Fibroblast of skin of scalp (primary cell): ENCODE data around the gene CMKLR1.

Source experiments
- DNase-seq: peaks from one replicate; pipeline ENCODE4 v3.0.0-alpha.2; 2013

Gene CMKLR1

GRCh38 chr12:108333898-108334699 lies 5.0 kb downstream of the CMKLR1 start:
- peak; percentile 29 for DNase-seq

DNA sequence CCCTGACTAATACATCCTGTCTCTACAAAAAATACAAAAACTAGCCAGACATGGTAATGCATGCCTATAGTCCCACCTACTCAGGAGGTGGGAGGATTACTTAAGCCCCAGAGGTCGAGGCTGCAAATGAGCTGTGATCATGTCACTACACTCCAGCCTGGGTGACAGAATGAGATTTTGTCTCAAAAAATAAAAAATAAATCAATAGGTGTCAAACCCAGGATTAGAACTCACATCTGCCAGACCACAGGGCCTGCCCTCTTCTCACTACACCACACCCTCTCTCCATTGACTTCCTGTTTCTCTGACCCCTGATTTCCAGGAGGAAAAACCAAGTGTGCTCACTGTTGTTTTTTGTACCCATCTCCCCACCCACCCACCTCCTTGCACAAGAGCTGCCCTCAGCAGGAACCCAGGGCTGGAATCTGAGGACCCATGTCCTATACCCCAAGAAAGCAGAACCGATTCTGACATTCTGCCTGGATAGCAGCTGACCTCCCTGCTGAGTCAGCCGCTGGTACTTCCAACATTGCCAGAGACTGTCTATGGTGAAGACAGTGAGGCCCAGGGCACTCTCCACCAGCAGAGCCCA lies 6.2 kb downstream of the CMKLR1 start:
- peak; percentile 18 for DNase-seq

- no peak for DNase-seq
These were observed 10.7 kb downstream of the CMKLR1 start for GRCh38 chr12:108328420-108328819.

DNA sequence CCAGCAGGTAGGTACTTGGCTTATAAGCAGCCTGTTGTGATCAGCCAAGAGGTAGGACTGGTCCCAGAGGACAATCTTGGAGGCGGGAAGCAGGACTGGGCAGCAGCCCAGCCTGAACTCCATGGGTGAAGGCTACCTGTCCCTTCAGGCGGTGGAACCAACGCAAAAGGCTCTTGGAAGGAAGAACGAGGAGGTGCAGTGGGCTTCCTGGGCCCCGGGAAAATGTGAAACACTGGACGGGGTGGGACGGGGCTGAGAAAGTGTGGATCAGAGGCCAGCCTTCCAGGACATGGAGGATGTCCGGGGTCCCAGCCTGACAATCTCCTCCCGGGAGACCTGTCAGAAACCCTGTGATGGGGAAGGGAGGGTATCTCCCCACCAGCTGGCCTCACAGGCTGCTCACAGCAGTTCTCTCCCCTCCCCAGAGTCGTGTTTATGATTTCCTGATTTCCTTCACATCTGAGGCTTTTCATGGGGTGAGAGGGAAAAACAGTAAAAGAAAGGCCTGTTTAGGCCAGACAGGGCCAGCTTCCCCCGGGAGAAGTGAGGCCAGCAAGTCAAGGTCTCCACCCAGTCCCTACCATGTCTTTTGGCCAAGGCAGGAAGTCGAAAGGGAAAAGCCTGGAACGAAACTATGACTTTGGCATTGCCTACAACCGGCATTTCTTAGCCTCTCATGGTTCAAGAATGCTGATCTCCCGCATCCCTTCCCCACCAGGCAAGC lies 11.3 kb downstream of the CMKLR1 start:
- DNase-seq = no peak

DNA sequence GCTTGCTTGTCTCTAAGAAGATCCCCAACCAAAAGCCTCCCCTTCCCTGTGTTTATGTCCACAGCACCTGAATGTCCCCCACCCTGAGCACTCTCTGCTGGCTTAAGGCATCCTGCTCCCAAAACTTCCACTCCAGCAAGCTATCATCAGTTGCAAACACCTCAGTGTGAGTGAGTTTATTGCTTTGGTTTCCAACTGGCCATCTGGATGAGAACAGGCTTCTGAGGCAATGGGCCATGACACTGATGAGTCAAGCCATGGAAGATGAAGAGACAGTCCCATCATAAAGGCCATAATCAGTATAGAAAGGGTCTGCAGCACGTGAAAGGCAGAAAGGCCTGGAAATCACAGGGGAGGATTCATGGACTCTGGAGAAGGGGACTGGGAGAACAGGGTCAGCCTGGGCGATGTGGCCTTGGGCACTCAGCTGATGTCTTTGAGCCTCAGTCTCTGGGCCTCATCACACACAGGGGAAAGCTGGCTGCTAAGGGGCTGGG lies 12.8 kb downstream of the CMKLR1 start:
- no peak for DNase-seq

GRCh38 chr12:108325549-108325948 lies 13.6 kb downstream of the CMKLR1 start:
- DNase-seq = no peak

GRCh38 chr12:108325018-108325358 lies 14.1 kb downstream of the CMKLR1 start:
- DNase-seq = no peak

DNA sequence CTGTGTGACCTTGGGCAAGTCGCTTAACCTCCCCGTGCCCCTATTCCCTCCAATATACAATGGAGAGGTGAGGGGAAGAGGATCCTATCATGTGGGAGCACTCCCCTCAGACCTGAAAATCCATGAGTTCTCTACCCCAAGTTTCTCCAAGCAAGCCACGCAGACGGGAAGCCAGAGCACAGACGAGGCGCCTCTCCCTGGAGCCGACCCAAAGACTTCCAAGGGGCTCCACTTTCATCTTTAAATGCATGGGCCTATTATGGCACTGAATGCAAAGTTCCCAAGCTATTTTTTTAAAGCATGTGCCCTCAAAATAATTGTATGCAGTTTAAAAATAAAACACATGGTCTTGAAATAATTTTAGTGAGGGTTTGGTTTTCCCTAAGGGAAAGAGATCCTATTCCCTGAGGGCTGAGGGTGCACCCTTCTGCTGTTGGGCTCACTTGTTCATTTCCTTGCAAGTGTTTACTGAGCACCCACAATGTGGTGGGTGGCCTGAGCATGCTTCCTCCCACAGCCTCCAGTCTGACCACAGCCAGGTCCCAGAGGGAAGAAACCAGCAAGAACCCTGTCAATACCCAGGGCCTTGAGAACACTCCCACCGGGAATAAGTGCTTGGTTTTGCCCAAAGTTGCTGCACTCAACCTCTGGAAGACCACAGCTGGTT lies 14.6 kb downstream of the CMKLR1 start:
- no peak for DNase-seq

DNA sequence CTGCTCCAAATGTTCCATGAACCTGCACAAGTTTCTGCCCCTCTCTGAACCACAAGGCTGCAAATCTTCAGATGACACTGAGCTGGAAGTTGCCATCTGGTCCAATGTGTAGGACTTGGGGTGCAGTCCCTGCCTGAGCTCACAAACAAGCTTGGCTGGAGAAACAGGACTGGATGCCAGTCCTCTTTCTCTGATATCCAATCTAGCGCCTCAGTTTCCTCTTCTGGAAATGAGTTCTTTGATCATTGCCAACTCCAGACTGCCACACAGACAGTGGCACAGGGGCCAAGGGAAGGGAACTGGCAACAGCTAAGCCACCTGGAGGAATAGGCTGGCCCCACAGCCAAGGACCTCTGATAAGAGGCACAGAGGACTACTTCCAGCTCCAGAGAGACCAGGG lies 15.5 kb downstream of the CMKLR1 start:
- DNase-seq = no peak

DNA sequence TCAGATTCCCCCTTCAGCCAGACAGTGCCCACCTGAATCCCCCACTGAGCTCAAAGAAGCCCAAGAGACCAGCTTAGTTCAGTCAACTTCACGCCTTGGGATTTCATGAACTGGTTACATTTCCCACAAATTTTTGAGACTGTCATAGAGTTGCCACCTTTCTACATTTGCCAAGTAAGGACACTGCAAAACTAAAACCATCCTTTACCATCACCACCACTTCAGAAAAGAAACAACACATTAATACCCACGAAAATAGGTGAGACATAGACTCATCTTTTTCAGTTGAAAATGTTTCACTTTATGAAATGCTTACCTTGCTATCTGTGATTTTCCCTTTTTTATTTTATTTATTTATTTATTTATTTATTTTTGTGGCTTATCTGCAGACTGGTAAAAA lies 16.1 kb downstream of the CMKLR1 start:
- DNase-seq = no peak

DNA sequence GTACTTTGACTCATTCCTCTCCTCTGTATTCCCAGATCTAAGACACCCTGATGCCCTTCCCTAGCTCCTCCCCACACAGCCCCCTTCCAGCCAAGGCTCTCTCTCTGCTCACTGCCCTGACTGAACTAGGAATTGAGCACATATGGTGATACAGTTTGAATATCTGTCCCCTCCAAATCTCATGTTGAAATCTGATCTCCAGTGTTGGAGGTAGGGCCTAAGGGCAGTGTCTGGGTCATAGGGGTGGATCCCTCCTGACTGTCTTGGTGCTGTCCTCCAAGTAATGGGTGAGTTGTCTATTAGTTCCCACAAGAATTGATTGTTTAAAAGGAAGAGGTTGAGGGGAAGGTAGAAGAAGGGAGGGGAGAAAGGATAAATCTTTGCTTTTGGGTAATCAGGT lies 17.4 kb downstream of the CMKLR1 start:
- DNase-seq = no peak

GRCh38 chr12:108320507-108321293 lies 18.4 kb downstream of the CMKLR1 start:
- no peak for DNase-seq

GRCh38 chr12:108319277-108320234 lies 19.6 kb downstream of the CMKLR1 start:
- no peak for DNase-seq

- DNase-seq = no peak
These were observed 20.4 kb downstream of the CMKLR1 start for GRCh38 chr12:108318472-108319275.

GRCh38 chr12:108317308-108318234 lies 21.5 kb downstream of the CMKLR1 start:
- no peak for DNase-seq

GRCh38 chr12:108316176-108317086 lies 22.7 kb downstream of the CMKLR1 start:
- no peak for DNase-seq

DNA sequence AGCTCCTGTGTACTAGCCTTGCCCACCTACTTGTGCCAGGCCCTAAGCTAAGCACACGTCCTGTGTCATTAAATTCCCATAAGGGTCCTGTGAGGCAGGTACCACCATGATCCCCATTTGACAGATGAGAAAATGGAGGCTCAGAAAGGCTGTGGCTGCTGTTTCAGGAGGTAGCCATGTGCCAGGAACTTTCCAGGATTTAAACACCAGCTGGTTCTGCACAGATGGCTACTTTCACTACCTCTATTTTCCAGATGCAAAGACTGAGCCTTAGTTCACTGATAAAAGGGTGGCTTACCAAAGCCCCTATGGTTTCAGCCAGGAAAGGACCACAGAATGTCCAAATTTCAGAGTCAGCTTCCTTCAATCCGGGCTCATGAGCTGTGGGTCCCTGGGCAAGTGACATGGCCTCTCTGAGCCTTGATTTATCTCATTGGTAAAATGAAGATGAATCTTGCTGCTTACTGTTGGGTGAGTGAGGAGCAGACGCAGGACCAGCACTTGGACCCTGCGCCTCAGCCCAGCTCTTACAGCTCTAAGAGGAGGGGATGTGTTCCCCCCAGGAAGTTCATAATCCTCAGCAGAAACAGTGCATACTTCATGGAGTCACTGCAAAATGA lies 23.5 kb downstream of the CMKLR1 start:
- no peak for DNase-seq
